H1 (cell line): Measurements from ENCODE around the gene SOX10. TPM values are rescaled to one million over a fixed set of nuclear protein-coding genes. Genes with fewer than 3 reads are reported as not detected.

Experiments used
- CBX5 ChIP-seq: fragments of 300-800, 300-1000 bp; sonication (generic); IDR thresholded peaks from 2 replicates; pipeline ENCODE4 v1.7.1; 2016; ENCODE audit warnings: antibody characterized with exemption, low read length, low read depth
- EP300 ChIP-seq, 2 experiments: IDR thresholded peaks; 1 replicate in 1 of 2; 2 replicates in 1 of 2; pipeline ENCODE4 v1.6.1; 2011 to 2012; ENCODE audit warnings: low read depth in 2 of 2, low read length in 2 of 2, mild to moderate bottlenecking in 2 of 2, borderline replicate concordance in 1 of 2, inconsistent platforms in 1 of 2, moderate library complexity in 1 of 2
- GABPA ChIP-seq: IDR thresholded peaks from 2 replicates; pipeline ENCODE4 v1.6.1; 2011; ENCODE audit warnings: mild to moderate bottlenecking, low read length, moderate library complexity, borderline replicate concordance; ENCODE audit not compliant: insufficient read depth
- SUZ12 ChIP-seq: fragments of 200-600 bp; sonication (generic); IDR thresholded peaks from 2 replicates; pipeline ENCODE4 v1.6.1; 2012; ENCODE audit warnings: mild to moderate bottlenecking, inconsistent platforms, low read length, moderate library complexity, mixed read lengths
- YY1 ChIP-seq: IDR thresholded peaks from 2 replicates; pipeline ENCODE4 v1.6.1; 2011; ENCODE audit warnings: low read depth, mild to moderate bottlenecking, low read length
- polyA plus RNA-seq, 7 experiments: library from polyadenylated mRNA; depleted of rRNA in 3 of 7; stranded (reverse) in 5 of 7; unstranded in 2 of 7; fragments of >200 nt in 5 of 7; fragments of 200-250 nt in 2 of 7; gene quantifications; 1 replicate in 5 of 7; 2 replicates in 1 of 7; 4 replicates in 1 of 7; pipeline versions ENCODE4 v1.2.1 to v1.2.3, GENCODE V29; 2011 to 2013; ENCODE audit warnings: missing spikeins in 2 of 7, mixed read lengths in 2 of 7
- total RNA-seq: library from RNA; stranded (reverse); fragmentation: NEBNext Ultra II Directional; extraction: Animal tissue kit (Norgen Biotek cat#: 25700); gene quantifications from 2 replicates; pipeline ENCODE4 v1.2.1, GENCODE V29; 2021
- TF ChIP-seq, protein P1 (sequence below): IDR thresholded peaks from 2 replicates; pipeline ENCODE4 v1.6.1; 2012; ENCODE audit warnings: inconsistent platforms

The SOX10 gene
- total and polyA plus RNA-seq, 2 of the 8 experiments (the other 6 are each of a cell fraction or from before 2014, with no cell fraction given) = 2.7 TPM

DNA sequence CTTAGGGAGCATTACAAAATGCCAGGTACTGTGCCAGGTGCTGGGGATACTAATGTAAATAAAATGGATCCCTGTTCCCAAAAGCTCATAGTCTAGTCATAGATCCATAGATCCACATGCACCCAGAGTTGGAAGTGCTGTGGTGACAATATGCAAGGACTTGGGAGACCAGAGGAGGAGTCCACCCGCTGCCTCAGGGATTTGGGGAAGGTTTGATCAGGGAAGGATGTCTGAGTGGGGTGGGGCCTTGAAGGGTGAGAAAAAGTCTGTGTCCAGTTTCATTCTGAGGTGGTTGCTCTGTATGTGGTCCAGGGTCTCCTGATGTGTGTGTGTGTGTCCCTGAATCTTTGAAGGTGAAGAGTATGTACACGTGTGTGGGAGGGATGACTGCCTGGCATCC is 9.2 kb downstream of the SOX10 start (continued):
- TF ChIP-seq, protein P1, sequence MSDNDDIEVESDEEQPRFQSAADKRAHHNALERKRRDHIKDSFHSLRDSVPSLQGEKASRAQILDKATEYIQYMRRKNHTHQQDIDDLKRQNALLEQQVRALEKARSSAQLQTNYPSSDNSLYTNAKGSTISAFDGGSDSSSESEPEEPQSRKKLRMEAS = no peak
- TF ChIP-seq GABPA (no peak), SUZ12 (no peak), CBX5 (no peak), YY1 (no peak), EP300 (IDR thresholded peaks at IDR 0.05; ENCODE audit: borderline replicate concordance in 1 of 2, low read depth in 2 of 2, low read length in 2 of 2) (no peak)
